Trophoblast cell (in vitro differentiated cells and primary cell): Measurements from ENCODE around the gene DIAPH2.

Experiments
- DNase-seq, 2 donors: peaks; one replicate each; pipeline ENCODE4 v3.0.0-alpha.2; 2016
- H2AFZ ChIP-seq: 2 replicates; pipeline ENCODE4 v1.6.1; 2013; ENCODE audit warnings: low read length, moderate library complexity, mild to moderate bottlenecking; ENCODE audit not compliant: insufficient read depth, poor library complexity
- H2AK5ac ChIP-seq: 2 replicates; pipeline ENCODE4 v1.6.1; 2013; ENCODE audit warnings: mild to moderate bottlenecking, low read length
- H2BK120ac ChIP-seq: 2 replicates; pipeline ENCODE4 v1.6.1; 2013; ENCODE audit warnings: low read length, mild to moderate bottlenecking, moderate library complexity; ENCODE audit not compliant: insufficient read depth, poor library complexity
- H2BK12ac ChIP-seq: 2 replicates; pipeline ENCODE4 v1.6.1; 2013; ENCODE audit warnings: mild to moderate bottlenecking, low read length, moderate library complexity
- H2BK5ac ChIP-seq: 2 replicates; pipeline ENCODE4 v1.6.1; 2013; ENCODE audit warnings: low read length, low read depth, moderate library complexity, mild to moderate bottlenecking; ENCODE audit not compliant: poor library complexity
- H3K14ac ChIP-seq: 2 replicates; pipeline ENCODE4 v1.6.1; 2013; ENCODE audit warnings: mild to moderate bottlenecking, low read length
- H3K18ac ChIP-seq: 2 replicates; pipeline ENCODE4 v1.6.1; 2013; ENCODE audit warnings: mild to moderate bottlenecking, low read length
- H3K23ac ChIP-seq: 2 replicates; pipeline ENCODE4 v1.6.1; 2013; ENCODE audit warnings: low read length
- H3K27ac ChIP-seq: 2 replicates; pipeline ENCODE4 v1.5.1; 2013; ENCODE audit warnings: low read depth, mild to moderate bottlenecking, inconsistent platforms, low read length, moderate library complexity
- H3K27me3 ChIP-seq: 2 replicates; pipeline ENCODE4 v1.6.1; 2013; ENCODE audit warnings: inconsistent platforms, mild to moderate bottlenecking, low read length, moderate library complexity; ENCODE audit not compliant: insufficient read depth
- H3K36me3 ChIP-seq, 2 experiments: 1 replicate in 1 of 2; 2 replicates in 1 of 2; pipeline ENCODE4 v1.6.1; 2013; ENCODE audit warnings: low read length in 2 of 2, mild to moderate bottlenecking in 2 of 2, moderate library complexity in 1 of 2; ENCODE audit not compliant: insufficient read depth in 2 of 2, control insufficient read depth in 1 of 2
- H3K4ac ChIP-seq: 2 replicates; pipeline ENCODE4 v1.6.1; 2013; ENCODE audit warnings: low read depth, mild to moderate bottlenecking, low read length, moderate library complexity
- H3K4me1 ChIP-seq, 2 experiments: 1 replicate in 1 of 2; 2 replicates in 1 of 2; pipeline ENCODE4 v1.6.1; 2013; ENCODE audit warnings: low read length in 2 of 2, mild to moderate bottlenecking in 2 of 2, moderate library complexity in 1 of 2; ENCODE audit not compliant: insufficient read depth in 2 of 2, control insufficient read depth in 1 of 2
- H3K4me2 ChIP-seq: 2 replicates; pipeline ENCODE4 v1.6.1; 2013; ENCODE audit warnings: inconsistent platforms, mild to moderate bottlenecking, low read length, moderate library complexity
- H3K4me3 ChIP-seq: 2 replicates; pipeline ENCODE4 v1.5.1; 2013; ENCODE audit warnings: mild to moderate bottlenecking, low read depth, low read length, inconsistent platforms
- H3K79me1 ChIP-seq: one replicate; pipeline ENCODE4 v1.6.1; 2013; ENCODE audit warnings: low read length
- H3K79me2 ChIP-seq: 2 replicates; pipeline ENCODE4 v1.6.1; 2013; ENCODE audit warnings: low read length, mild to moderate bottlenecking; ENCODE audit not compliant: control insufficient read depth, insufficient read depth, poor library complexity
- H3K9ac ChIP-seq: 2 replicates; pipeline ENCODE4 v1.6.1; 2013; ENCODE audit warnings: mild to moderate bottlenecking, low read length
- H3K9me3 ChIP-seq: 2 replicates; pipeline ENCODE4 v1.6.1; 2013; ENCODE audit warnings: low read depth, mild to moderate bottlenecking, control low read depth, inconsistent platforms, low read length; ENCODE audit not compliant: insufficient read depth
- H4K12ac ChIP-seq: 2 replicates; pipeline ENCODE4 v1.6.1; 2013; ENCODE audit warnings: low read depth, mild to moderate bottlenecking, low read length, moderate library complexity
- H4K8ac ChIP-seq: 2 replicates; pipeline ENCODE4 v1.6.1; 2013; ENCODE audit warnings: low read depth, mild to moderate bottlenecking, low read length, moderate library complexity
- H4K91ac ChIP-seq: one replicate; pipeline ENCODE4 v1.6.1; 2013; ENCODE audit warnings: low read depth, mild to moderate bottlenecking, low read length, moderate library complexity
- WGBS: extraction: QIAGEN DNeasy Blood & Tissue Kit; methylation state at CpG from one replicate; pipeline ENCODE4 v1.1.7; 2013; ENCODE audit warnings: missing lambda C conversion rate; ENCODE audit not compliant: insufficient read length, insufficient coverage; ENCODE audit errors: extremely low coverage; 5-methylcytosine and 5-hydroxymethylcytosine counted together

DIAPH2 gene

GRCh38 chrX:97309487-97310116 lies 625.0 kb downstream of the DIAPH2 start:
- Histone ChIP-seq H3K4me3 (no peak overlapping the region), H2BK120ac (no peak overlapping the region), H3K4ac (no peak overlapping the region), H2AFZ (no peak overlapping the region), H3K79me2 (no peaks in the 10 kb centered on the region), H4K91ac (no peak overlapping the region), H3K27ac (peak overlapping the region; percentile 58), H2AK5ac (no peak overlapping the region), H2BK12ac (no peak overlapping the region), H3K9me3 (no peaks in the 10 kb centered on the region), H3K4me1 (peaks cover 0 to 2% of the 10 kb centered on the region in 2 experiments), H4K8ac (no peak overlapping the region), H3K9ac (no peak overlapping the region), H3K23ac (no peak overlapping the region), H3K27me3 (no peaks in the 10 kb centered on the region), H4K12ac (no peak overlapping the region), H3K36me3 (no peaks in the 10 kb centered on the region), H2BK5ac (no peak overlapping the region), H3K14ac (no peak overlapping the region), H3K4me2 (no peak overlapping the region), H3K79me1 (peaks cover 2% of the 10 kb centered on the region), H3K18ac (no peak overlapping the region)
- peak in 1 of 2 donors; percentile 24 for DNase-seq
- WGBS, result no CpG with 5 or more reads among the region's 2 CpGs

- Histone ChIP-seq H3K9ac (no peak overlapping the region), H2BK12ac (no peak overlapping the region), H3K36me3 (no peaks in the 10 kb centered on the region), H4K91ac (peak overlapping the region; percentile 11), H3K79me2 (no peaks in the 10 kb centered on the region), H3K9me3 (no peaks in the 10 kb centered on the region), H3K4ac (no peak overlapping the region), H3K27ac (peak overlapping the region; percentile 84), H3K4me3 (no peak overlapping the region), H2AFZ (no peak overlapping the region), H4K12ac (no peak overlapping the region), H2AK5ac (no peak overlapping the region), H3K14ac (no peak overlapping the region), H3K4me2 (peak overlapping the region; percentile 50), H3K79me1 (peaks cover 2% of the 10 kb centered on the region), H3K18ac (no peak overlapping the region), H2BK120ac (peak overlapping the region; percentile 11), H4K8ac (no peak overlapping the region), H3K4me1 (peaks cover 0 to 2% of the 10 kb centered on the region in 2 experiments), H3K27me3 (no peaks in the 10 kb centered on the region), H3K23ac (no peak overlapping the region), H2BK5ac (peak overlapping the region; percentile 27)
- WGBS, result no CpG with 5 or more reads among the region's 8 CpGs
- DNase-seq, result peak; percentile 80 to 94
These were observed 625.7 kb downstream of the DIAPH2 start for GRCh38 chrX:97310373-97310772.

- Histone ChIP-seq H3K4me1 (peaks cover 0 to under 1% of the 10 kb centered on the region in 2 experiments), H3K18ac (no peak overlapping the region), H2BK5ac (peak overlapping the region; percentile 31), H2AFZ (no peak overlapping the region), H3K4ac (no peak overlapping the region), H3K14ac (no peak overlapping the region), H3K79me1 (peaks cover 2% of the 10 kb centered on the region), H2AK5ac (no peak overlapping the region), H4K8ac (peak overlapping the region; percentile 5), H3K36me3 (no peaks in the 10 kb centered on the region), H4K91ac (no peak overlapping the region), H3K9me3 (no peaks in the 10 kb centered on the region), H3K4me3 (no peak overlapping the region), H3K79me2 (no peaks in the 10 kb centered on the region), H2BK120ac (peak overlapping the region; percentile 22), H3K4me2 (peak overlapping the region; percentile 23), H3K27me3 (no peaks in the 10 kb centered on the region), H2BK12ac (no peak overlapping the region), H4K12ac (no peak overlapping the region), H3K9ac (no peak overlapping the region), H3K23ac (no peak overlapping the region), H3K27ac (peak overlapping the region; percentile 84)
- DNase-seq, result peak; percentile 19 to 52
- WGBS, result no CpG with 5 or more reads among the region's 4 CpGs
These were observed 626.6 kb downstream of the DIAPH2 start for GRCh38 chrX:97311066-97311778.

GRCh38 chrX:97314345-97314744 lies 629.7 kb downstream of the DIAPH2 start:
- H4K91ac ChIP-seq, result no peak overlapping the region
- H4K8ac ChIP-seq, result no peak overlapping the region
- no peak overlapping the region for H2BK12ac ChIP-seq
- H3K4me3 ChIP-seq, result no peak overlapping the region
- H2AFZ ChIP-seq, result no peak overlapping the region
- WGBS, result no CpG with 5 or more reads among the region's 1 CpG
- no peaks in the 10 kb centered on the region for H3K27me3 ChIP-seq
- H3K23ac ChIP-seq, result no peak overlapping the region
- no peak for DNase-seq
- no peak overlapping the region for H3K18ac ChIP-seq
- no peak overlapping the region for H3K14ac ChIP-seq
- H3K27ac ChIP-seq, result no peak overlapping the region
- no peak overlapping the region for H4K12ac ChIP-seq
- H3K4ac ChIP-seq, result no peak overlapping the region
- H3K9ac ChIP-seq, result no peak overlapping the region
- no peaks in the 10 kb centered on the region for H3K36me3 ChIP-seq
- no peaks in the 10 kb centered on the region for H3K9me3 ChIP-seq
- H2BK5ac ChIP-seq, result no peak overlapping the region
- H2BK120ac ChIP-seq, result no peak overlapping the region
- no peaks in the 10 kb centered on the region for H3K79me1 ChIP-seq
- no peaks in the 10 kb centered on the region for H3K79me2 ChIP-seq
- no peak overlapping the region for H3K4me2 ChIP-seq
- no peak overlapping the region for H2AK5ac ChIP-seq
- no peaks in the 10 kb centered on the region for H3K4me1 ChIP-seq
